Stimulated activated CD4-positive, alpha-beta T cell treated with anti-CD3 and anti-CD28 coated beads, Interleukin-1b, Interleukin-23, amount 100 ng/mL, for 4 hours (primary cell): ENCODE data around the gene STPG4.

Source experiments
- DNase-seq, 2 donors: peaks; one replicate each; pipeline ENCODE4 v3.0.0-alpha.2; 2020; ENCODE audit warnings: low read depth in 2 of 2

The STPG4 gene

DNA sequence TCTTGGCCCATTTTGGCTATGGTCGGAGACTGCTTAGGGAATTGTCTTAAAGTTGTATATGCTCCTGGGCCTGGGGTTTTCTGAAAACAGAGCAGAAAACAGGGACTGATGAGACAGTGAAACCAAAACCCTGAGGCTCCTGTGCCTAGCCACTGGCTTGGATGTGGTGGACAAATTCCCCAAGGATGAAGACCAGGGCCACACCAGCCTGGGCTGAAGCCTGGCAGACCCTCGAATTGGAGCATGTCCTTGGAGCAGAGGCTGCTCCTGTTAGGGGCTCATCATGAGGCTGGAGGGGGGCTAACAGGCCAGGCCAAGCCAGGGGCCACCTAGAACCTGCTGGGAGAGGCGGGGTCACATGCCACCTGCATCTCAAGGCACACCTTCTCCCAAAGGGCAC lies 68.1 kb downstream of the STPG4 start:
- no peak for DNase-seq

DNA sequence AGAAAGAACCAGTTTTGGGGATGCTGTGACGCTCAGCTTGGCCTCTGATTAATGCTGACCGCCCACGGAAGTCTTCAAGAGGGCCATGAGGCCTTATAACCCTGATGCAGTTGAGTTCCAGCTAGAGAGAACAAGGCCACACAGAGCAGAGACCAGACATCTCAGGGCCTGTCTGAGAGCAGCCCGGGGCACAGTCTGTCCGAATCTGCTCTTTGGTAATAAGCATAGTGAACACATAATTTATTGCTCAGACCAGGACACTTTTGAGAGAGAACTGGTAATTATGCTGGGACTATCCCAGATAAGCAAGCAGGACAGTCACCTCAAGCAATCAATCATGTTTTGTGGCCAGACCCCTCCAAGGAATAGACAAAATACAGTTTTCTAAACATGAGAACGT lies 68.5 kb downstream of the STPG4 start:
- no peak for DNase-seq

- no peak for DNase-seq
Measured at GRCh38 chr2:47086054-47086471, 69.0 kb downstream of the STPG4 start.

- DNase-seq = no peak
Measured at GRCh38 chr2:47083886-47084687, 71.0 kb downstream of the STPG4 start.

DNA sequence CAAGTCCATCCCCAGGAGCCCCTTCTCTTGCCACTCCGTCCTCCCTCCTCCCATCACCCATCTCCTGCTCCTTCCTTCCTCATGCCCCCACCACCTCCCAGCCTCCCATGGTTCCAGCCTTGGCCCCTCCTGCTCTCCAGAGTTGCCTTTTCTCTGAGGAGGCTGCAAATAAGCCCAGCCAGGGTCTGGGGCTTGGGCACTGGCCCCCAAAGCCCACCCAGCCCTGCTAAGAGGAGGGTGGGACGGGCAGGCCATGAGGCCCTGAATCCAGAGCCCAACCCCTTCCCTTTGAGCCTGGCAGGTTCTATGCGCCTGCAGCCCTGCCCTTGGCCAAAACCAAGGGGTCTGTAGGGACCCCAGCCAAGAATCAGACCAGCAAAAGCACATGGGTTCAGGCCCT lies 71.6 kb downstream of the STPG4 start:
- DNase-seq = no peak

DNA sequence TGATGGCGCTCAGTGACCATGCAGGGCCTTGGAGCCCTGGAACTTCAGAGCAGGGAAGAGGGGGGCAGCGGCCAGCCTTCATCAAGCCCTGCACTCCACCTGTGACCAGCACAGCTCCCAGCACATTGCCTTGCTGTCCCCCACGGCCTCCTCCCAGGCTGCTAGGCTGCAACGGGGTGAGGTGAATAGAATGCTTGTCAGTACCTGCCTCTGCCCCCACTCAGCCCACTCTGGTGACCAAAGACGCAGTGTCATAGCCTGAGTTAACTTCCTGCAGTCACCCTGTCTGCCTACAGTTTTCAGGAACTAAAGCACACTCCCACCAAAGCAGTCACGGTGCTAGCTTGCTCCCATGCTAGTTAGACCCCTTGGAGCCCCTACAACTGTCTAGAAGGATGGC lies 72.1 kb downstream of the STPG4 start:
- DNase-seq = no peak

- DNase-seq = no peak
Measured at GRCh38 chr2:47080888-47081301, 74.2 kb downstream of the STPG4 start.

GRCh38 chr2:47079515-47080412 lies 75.3 kb downstream of the STPG4 start:
- DNase-seq = no peak

DNA sequence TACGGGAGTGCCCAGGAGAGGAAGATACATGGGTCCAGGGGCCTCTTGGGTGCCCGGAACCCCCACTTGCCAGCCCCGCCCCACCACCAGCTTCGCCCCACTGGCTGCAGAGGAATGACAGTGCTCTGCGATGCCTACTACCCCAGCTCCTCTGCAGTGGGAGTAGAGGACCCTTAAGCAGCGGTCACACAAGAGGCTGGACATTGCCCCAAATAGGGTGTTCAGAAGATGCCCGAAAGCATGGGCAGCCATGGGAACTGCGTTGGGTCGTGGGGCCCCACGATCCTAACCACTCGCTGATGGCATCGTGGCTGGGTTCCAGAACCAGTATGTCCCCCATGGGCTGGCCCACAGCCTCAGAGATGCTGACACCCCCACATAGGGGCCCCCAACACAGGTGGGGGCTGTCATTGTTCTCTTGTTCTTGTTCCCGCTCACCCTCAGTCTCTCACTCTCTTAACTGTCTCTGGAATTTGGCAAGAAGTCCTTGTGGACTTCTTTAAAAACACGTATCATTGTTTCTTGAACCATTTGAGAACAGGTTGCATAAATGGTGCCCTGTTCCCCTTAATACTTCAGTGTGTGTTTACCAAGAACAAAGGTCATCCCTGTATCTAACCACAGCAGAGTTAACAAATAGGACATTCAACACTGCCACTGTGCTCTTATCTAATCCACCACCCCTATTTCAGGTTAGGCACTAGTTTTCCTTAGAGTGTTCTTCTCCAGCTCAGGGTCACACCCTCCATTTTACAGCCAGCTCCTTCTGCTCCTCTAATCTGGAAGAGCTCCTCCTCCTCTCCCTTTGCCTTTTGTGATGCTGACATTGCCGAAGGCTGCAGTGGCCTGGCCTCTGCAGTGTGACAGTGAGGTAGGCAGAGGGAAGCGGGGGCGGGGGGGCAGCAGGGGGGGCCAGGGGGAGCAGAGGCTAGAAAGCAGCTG lies 76.3 kb downstream of the STPG4 start:
- no peak for DNase-seq

DNA sequence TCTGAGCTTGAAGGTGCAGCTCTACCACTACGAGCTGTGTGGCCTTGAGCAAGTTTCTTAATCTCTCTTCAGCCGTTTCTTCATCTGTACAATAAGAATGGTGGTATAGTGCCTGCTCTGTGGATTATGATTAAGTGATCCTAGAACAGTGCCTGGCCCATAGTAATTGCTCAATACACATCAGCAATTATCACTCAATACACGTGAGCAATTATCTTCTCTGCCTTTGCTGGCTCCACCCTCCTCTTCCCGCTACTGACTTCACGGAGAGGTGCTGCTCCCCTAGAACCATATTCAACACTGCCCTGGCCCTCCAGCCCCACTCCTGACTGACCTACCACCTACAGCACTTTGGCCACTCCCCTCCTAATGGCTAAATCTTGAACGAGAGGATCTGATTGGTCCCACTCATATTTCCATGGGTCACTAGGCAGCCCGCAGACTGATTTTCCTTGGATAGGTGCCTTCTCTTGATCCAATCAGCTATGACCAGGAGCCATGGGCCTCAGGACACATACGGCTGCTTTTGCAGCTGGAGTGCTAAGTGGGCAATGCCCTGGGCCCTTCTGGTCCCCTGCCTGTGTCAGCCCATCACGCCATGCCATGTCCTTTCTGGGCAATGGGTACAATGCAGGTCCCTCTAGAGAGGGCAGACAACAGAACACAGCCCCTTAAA lies 77.5 kb downstream of the STPG4 start:
- no peak for DNase-seq

DNA sequence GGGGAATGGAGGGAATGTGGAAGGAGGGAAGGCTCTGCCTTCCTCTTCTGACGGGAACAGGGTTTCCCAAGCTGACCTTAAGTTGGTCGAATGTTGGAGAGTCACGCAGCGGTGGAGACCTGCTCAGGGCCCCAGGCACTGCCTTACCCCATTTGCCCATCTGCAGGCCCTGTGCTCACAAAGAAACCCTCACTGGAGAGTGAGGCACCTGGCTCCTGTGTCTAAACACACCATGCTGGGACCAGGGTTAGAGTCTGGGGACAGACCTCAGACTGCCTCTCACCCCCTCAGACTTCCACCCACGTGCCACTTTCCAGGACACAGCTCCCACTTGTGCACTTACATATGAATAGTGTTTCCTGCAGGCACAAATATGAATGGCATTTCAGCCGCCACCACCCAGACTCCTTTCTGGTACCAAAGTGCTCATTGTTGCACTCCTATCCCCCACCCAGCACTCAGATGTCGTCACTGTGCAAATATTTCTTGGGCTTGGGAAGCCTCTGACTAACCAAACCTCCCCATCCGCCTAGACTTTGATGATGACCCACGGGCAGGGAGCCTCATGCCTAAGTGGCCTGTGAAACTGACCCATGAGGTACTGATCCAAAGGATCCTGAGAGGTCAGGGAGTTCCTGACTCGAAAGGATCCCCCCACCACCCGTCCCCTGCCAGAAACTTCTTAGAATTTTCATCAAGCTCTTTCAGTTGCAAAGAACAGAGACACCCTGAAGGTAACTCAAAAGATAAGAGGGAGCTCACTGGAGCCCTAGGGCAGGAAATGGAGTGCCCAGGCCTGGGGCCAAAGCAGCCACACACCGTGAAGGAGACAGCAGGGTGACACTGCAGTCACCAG lies 78.3 kb downstream of the STPG4 start:
- no peak for DNase-seq

GRCh38 chr2:47076126-47076506 lies 79.0 kb downstream of the STPG4 start:
- DNase-seq = no peak

DNA sequence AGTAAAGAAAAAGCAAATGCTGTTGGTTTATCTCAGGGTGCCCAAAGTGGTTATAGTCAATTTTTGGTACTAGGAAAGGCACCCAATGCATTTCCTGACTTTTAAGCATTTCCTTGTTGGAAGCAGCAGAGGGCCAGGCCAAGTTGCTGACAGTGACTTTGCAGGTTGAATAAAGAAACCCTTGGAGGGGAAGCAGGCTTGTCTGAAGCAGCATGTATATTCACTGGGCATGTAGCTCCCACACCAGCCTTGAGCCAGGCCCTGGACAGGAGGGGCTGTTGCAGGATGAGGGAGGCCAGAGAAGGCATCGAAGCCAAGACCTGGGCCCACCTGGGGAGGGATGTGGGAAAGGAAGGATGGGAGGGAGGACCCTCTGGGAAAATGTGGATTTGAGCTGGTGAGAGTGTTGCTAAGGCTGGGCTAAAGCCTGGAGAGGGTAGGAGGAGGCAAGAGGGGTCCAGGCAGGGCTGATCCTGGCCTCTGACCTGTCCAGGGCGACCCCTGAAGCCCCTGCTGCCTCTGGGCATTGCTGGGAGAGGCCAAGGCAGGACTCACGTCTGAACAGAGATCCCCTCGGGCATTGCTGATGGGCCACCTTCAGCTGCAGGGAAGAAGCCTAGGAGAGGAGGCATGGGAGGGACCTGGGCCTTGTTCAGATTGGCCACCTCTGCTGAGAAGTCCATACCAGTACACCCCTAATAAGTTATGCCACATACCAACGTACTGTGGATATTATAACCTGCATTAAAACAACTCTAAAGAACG lies 79.6 kb downstream of the STPG4 start:
- no peak for DNase-seq

- no peak for DNase-seq
Measured at GRCh38 chr2:47074691-47075090, 80.4 kb downstream of the STPG4 start.

GRCh38 chr2:47073641-47074040 lies 81.5 kb downstream of the STPG4 start:
- DNase-seq = no peak

GRCh38 chr2:47073217-47073616 lies 81.9 kb downstream of the STPG4 start:
- DNase-seq = no peak

GRCh38 chr2:47072728-47073191 lies 82.3 kb downstream of the STPG4 start:
- no peak for DNase-seq

GRCh38 chr2:47072018-47072691 lies 83.0 kb downstream of the STPG4 start:
- no peak for DNase-seq
